ENCODE measurements around the gene MVB12B. TPM values are rescaled to one million over a fixed set of nuclear protein-coding genes. Genes with fewer than 3 reads are reported as not detected.

MVB12B gene
- total and polyA plus RNA-seq, 10 donors, result 2.8 to 52.4 (median 34.8) TPM

DNA sequence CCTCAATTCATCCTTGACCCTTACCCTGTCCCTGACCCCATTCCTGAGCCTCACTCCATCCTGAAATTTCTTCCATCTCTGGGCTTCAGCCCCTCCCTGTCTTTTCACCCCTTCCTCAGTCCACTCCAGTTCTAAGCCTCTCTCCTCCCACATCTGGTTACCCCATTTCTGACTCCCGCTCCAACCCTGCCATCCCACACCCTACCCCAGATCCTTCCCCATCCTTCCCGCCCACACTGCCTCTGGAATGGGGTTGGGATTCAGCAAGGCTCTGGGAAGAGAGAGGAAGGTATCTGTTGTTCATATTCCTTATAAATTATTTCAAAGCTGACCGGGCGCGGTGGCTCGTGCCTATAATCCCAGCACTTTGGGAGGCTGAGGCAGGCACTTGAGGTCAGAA lies 29.9 kb upstream of the MVB12B start:
- peaks cover 0 to 4% (median 0%) of the 10 kb centered on the region in 6 donors for H3K4me1 ChIP-seq
- H3K4me3 ChIP-seq, result no peak overlapping the region
- intact Hi-C loops (cut with DNase I; ENCODE audit: low total_unique reads), result no loop called here
- WGBS, 5 donors, result 84 to 99% (median 94%) methylated on average over 6 of the region's 6 CpGs
- H3K9me3 ChIP-seq, result no peaks in the 10 kb centered on the region
- H3K27me3 ChIP-seq (replicated peaks in 1 of 7), result peaks cover 0 to 40% (median 0%) of the 10 kb centered on the region in 7 donors
- DNase-seq, result no peak
- no peaks in the 10 kb centered on the region for H3K36me3 ChIP-seq
- H3K27ac ChIP-seq, result no peak overlapping the region
- TF ChIP-seq POLR2A (IDR thresholded peaks at IDR 0.05) (no peak), POLR2AphosphoS5 (IDR thresholded peaks at IDR 0.05) (no peak)
- TF ChIP-seq, protein P1, sequence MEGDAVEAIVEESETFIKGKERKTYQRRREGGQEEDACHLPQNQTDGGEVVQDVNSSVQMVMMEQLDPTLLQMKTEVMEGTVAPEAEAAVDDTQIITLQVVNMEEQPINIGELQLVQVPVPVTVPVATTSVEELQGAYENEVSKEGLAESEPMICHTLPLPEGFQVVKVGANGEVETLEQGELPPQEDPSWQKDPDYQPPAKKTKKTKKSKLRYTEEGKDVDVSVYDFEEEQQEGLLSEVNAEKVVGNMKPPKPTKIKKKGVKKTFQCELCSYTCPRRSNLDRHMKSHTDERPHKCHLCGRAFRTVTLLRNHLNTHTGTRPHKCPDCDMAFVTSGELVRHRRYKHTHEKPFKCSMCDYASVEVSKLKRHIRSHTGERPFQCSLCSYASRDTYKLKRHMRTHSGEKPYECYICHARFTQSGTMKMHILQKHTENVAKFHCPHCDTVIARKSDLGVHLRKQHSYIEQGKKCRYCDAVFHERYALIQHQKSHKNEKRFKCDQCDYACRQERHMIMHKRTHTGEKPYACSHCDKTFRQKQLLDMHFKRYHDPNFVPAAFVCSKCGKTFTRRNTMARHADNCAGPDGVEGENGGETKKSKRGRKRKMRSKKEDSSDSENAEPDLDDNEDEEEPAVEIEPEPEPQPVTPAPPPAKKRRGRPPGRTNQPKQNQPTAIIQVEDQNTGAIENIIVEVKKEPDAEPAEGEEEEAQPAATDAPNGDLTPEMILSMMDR (IDR thresholded peaks at IDR 0.05 in 8 of 11, conservative IDR thresholded peaks at IDR 0.05 in 3 of 11), result no peak

DNA sequence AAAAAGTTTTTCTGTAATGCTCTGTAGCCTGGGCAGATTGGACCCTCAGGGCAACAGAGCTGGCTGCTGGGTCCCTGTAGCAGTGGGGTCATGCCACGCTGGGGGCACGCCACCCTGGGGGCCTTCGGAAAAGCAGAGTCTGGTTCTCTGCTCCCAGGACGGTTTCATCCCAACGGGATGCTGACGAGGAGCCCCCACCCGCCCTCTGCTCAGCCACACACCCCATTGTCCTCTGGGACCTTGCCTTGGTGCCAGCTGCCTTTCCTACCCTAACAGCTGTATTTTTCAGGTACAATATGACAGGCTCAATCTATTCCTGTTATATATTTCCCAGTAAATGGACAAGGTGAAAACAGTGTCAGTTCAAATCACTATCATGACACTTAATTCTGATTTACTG lies 29.0 kb upstream of the MVB12B start:
- intact Hi-C loops (cut with DNase I; ENCODE audit: low total_unique reads), result no loop called here
- no peaks in the 10 kb centered on the region for H3K36me3 ChIP-seq
- H3K27ac ChIP-seq, result no peak overlapping the region
- H3K9me3 ChIP-seq, result no peaks in the 10 kb centered on the region
- no peak for DNase-seq
- TF ChIP-seq POLR2A (IDR thresholded peaks at IDR 0.05) (no peak), POLR2AphosphoS5 (IDR thresholded peaks at IDR 0.05) (no peak)
- TF ChIP-seq, protein P1 (IDR thresholded peaks at IDR 0.05 in 8 of 11, conservative IDR thresholded peaks at IDR 0.05 in 3 of 11), result no peak
- peaks cover 0 to 10% (median 0%) of the 10 kb centered on the region in 6 donors for H3K4me1 ChIP-seq
- no peak overlapping the region for H3K4me3 ChIP-seq
- WGBS, 5 donors, result 84 to 90% (median 87%) methylated on average over 7 of the region's 7 CpGs
- peaks cover 0 to 40% (median 0%) of the 10 kb centered on the region in 7 donors for H3K27me3 ChIP-seq (replicated peaks in 1 of 7)

DNA sequence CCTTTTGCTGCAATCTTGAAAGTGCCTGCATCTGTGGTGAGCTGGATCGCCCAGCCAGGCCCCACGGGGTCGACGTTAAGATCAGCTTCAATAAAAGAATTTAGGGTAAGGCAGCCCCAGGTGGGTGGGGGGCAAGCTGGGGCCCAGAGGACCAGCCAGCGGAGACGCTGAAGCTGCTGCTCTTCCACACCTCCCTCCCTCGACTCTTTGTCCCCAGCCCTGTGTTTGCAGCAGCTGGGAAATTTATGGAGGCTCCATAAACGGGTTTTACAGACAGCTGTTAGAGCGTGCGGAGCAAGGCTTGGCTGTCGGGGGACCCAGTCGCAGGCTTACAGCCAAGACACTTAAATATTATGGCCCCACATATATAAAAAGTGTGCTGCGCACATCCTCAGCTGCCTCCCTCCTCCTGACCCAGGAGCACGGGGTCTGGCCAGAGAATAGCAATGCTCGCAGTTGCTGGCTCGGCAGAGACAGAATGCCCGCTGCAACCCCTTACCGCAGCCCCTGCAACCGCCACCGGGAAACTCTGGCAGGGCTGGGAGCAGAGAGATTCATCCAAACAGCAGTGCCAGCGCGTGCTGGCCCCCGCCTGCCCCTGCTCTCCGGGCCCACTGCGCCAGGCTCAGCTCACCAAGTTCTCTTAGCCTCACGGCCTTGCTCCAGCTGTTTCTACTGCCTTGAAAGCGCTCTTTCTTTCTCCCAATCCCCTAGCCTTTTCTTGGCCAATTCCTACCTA lies 28.4 kb upstream of the MVB12B start:
- Histone ChIP-seq H3K9me3 (no peaks in the 10 kb centered on the region), H3K4me1 (peaks cover 0 to 10% (median 0%) of the 10 kb centered on the region in 6 donors), H3K27me3 (replicated peaks in 1 of 7) (peaks cover 0 to 37% (median 0%) of the 10 kb centered on the region in 7 donors), H3K36me3 (no peaks in the 10 kb centered on the region), H3K4me3 (no peak overlapping the region), H3K27ac (no peak overlapping the region)
- intact Hi-C loops (cut with DNase I; ENCODE audit: low total_unique reads), result no loop called here
- DNase-seq, result no peak
- 65 to 73% (median 71%) methylated on average over 24 to 27 of the region's 27 CpGs for whole genome bisulfite sequencing, 5 donors
- no peak for TF ChIP-seq POLR2A (IDR thresholded peaks at IDR 0.05)
- TF ChIP-seq POLR2AphosphoS5 (IDR thresholded peaks at IDR 0.05), result no peak
- TF ChIP-seq, protein P1 (IDR thresholded peaks at IDR 0.05 in 8 of 11, conservative IDR thresholded peaks at IDR 0.05 in 3 of 11), result no peak

DNA sequence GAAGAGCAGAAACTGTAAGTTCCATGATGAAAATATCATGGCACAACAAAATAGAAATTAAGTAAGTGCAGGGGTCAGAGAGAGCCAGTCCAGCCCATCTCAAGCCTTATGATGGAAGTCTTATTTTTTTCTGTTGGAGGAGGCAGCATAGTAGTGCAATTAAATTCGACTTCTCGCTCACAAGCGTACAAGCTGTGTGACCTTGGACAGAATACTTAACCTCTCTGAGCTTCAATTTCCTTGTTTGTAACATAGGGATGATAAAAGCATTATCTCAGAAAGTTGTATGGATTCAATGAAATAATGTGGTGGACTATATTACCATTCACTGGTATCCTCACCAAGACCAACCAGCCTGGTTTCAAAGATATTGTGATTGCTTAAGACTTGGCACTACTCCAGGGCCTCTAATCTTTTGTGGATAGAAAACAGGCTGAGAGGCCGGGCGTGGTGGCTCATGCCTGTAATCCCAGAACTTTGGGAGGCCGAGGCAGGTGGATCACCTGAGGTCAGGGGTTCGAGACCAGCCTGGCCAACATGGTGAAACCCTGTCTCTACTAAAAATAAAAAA lies 26.8 kb upstream of the MVB12B start:
- Histone ChIP-seq H3K27ac (no peak overlapping the region), H3K36me3 (no peaks in the 10 kb centered on the region), H3K4me3 (no peak overlapping the region), H3K9me3 (no peaks in the 10 kb centered on the region), H3K27me3 (replicated peaks in 1 of 7) (peaks cover 0 to 25% (median 0%) of the 10 kb centered on the region in 7 donors), H3K4me1 (peaks cover 0 to 10% (median 0%) of the 10 kb centered on the region in 6 donors)
- intact Hi-C loops (cut with DNase I; ENCODE audit: low total_unique reads), result loop anchor here (5.0 kb wide), 1 partner anchor 193 kb away; no protein-coding TSS in a partner anchor
- TF ChIP-seq POLR2A (IDR thresholded peaks at IDR 0.05) (no peak), POLR2AphosphoS5 (IDR thresholded peaks at IDR 0.05) (no peak)
- TF ChIP-seq, protein P1 (IDR thresholded peaks at IDR 0.05 in 8 of 11, conservative IDR thresholded peaks at IDR 0.05 in 3 of 11), result no peak
- no peak for DNase-seq
- 62 to 84% (median 78%) methylated on average over 7 of the region's 7 CpGs for WGBS, 5 donors
